KMS-11 (cell line): Measurements from ENCODE around the gene ABCD1.
"Not testable (repeated sequence)": the region's sequence is repeated elsewhere in the genome, so short reads cannot be mapped to it uniquely, and the experiment has no call there.

Experiments
- H2AFZ ChIP-seq: fragments of 200-600 bp; sonication (generic); 2 replicates; pipeline ENCODE4 v1.6.1; 2016; ENCODE audit warnings: antibody characterized with exemption, mixed run types, low read depth
- H3K27ac ChIP-seq: fragments of 200-600 bp; sonication (generic); 2 replicates; pipeline ENCODE4 v1.6.1; 2016; ENCODE audit warnings: mild to moderate bottlenecking, mixed run types
- H3K27me3 ChIP-seq: fragments of 200-600 bp; sonication (generic); 2 replicates; pipeline ENCODE4 v1.6.1; 2017; ENCODE audit warnings: mild to moderate bottlenecking, low read depth, mixed run types, moderate library complexity; ENCODE audit not compliant: insufficient read depth
- H3K36me3 ChIP-seq: fragments of 200-600 bp; sonication (generic); 2 replicates; pipeline ENCODE4 v1.6.1; 2017; ENCODE audit warnings: mild to moderate bottlenecking, mixed run types; ENCODE audit not compliant: insufficient read depth
- H3K4me1 ChIP-seq: fragments of 200-600 bp; sonication (generic); 2 replicates; pipeline ENCODE4 v1.6.1; 2016; ENCODE audit warnings: mild to moderate bottlenecking, low read depth, mixed run types; ENCODE audit not compliant: poor library complexity, severe bottlenecking
- H3K4me2 ChIP-seq: fragments of 200-600 bp; sonication (generic); 2 replicates; pipeline ENCODE4 v1.7.0; 2016; ENCODE audit warnings: mild to moderate bottlenecking, mixed run types
- H3K4me3 ChIP-seq: fragments of 200-600 bp; sonication (generic); IDR thresholded peaks from 2 replicates; pipeline ENCODE4 v1.6.1; 2017; ENCODE audit warnings: low read depth, low read length, mixed read lengths; ENCODE audit not compliant: insufficient read depth
- H3K79me2 ChIP-seq: fragments of 200-600 bp; sonication (generic); 2 replicates; pipeline ENCODE4 v1.6.1; 2016; ENCODE audit warnings: low read depth, mixed run types; ENCODE audit not compliant: insufficient read depth
- H3K9ac ChIP-seq: fragments of 200-600 bp; sonication (generic); 2 replicates; pipeline ENCODE4 v1.6.1; 2016; ENCODE audit warnings: mild to moderate bottlenecking, mixed run types
- H4K20me1 ChIP-seq: fragments of 200-600 bp; sonication (generic); 2 replicates; pipeline ENCODE4 v1.6.1; 2016; ENCODE audit warnings: mild to moderate bottlenecking, mixed run types; ENCODE audit not compliant: insufficient read depth
- CTCF ChIP-seq: fragments of 200-600 bp; sonication (generic); conservative IDR thresholded peaks from 2 replicates; pipeline ENCODE4 v1.6.1; 2017; ENCODE audit warnings: low read depth, mild to moderate bottlenecking, antibody characterized with exemption, low read length, moderate library complexity, mixed read lengths

Gene ABCD1

GRCh38 chrX:153701706-153702105, 22.9 kb upstream of the ABCD1 start:
- H4K20me1 ChIP-seq: no peaks in the 10 kb centered on the region
- no peak overlapping the region for H3K4me3 ChIP-seq
- no peak overlapping the region for H2AFZ ChIP-seq
- H3K36me3 ChIP-seq: no peaks in the 10 kb centered on the region
- H3K4me1 ChIP-seq: no peaks in the 10 kb centered on the region
- no peak overlapping the region for H3K4me2 ChIP-seq
- no peaks in the 10 kb centered on the region for H3K79me2 ChIP-seq
- no peak for TF ChIP-seq CTCF
- no peaks in the 10 kb centered on the region for H3K27me3 ChIP-seq
- H3K9ac ChIP-seq: no peak overlapping the region
- no peak overlapping the region for H3K27ac ChIP-seq

- H3K9ac ChIP-seq: no peak overlapping the region
- H3K4me3 ChIP-seq: no peak overlapping the region
- no peaks in the 10 kb centered on the region for H4K20me1 ChIP-seq
- no peaks in the 10 kb centered on the region for H3K79me2 ChIP-seq
- H3K27ac ChIP-seq: no peak overlapping the region
- H2AFZ ChIP-seq: no peak overlapping the region
- H3K27me3 ChIP-seq: no peaks in the 10 kb centered on the region
- TF ChIP-seq CTCF: no peak
- no peaks in the 10 kb centered on the region for H3K4me1 ChIP-seq
- no peak overlapping the region for H3K4me2 ChIP-seq
- H3K36me3 ChIP-seq: no peaks in the 10 kb centered on the region
Observed at GRCh38 chrX:153702336-153703035, 22.2 kb upstream of the ABCD1 start.

- no peaks in the 10 kb centered on the region for H3K79me2 ChIP-seq
- no peak overlapping the region for H3K4me2 ChIP-seq
- H3K4me3 ChIP-seq: no peak overlapping the region
- no peaks in the 10 kb centered on the region for H3K36me3 ChIP-seq
- no peaks in the 10 kb centered on the region for H3K4me1 ChIP-seq
- no peaks in the 10 kb centered on the region for H3K27me3 ChIP-seq
- H3K9ac ChIP-seq: no peak overlapping the region
- no peak for TF ChIP-seq CTCF
- H4K20me1 ChIP-seq: no peaks in the 10 kb centered on the region
- H3K27ac ChIP-seq: no peak overlapping the region
- no peak overlapping the region for H2AFZ ChIP-seq
Observed at GRCh38 chrX:153703036-153703370, 21.7 kb upstream of the ABCD1 start.

- H2AFZ ChIP-seq: no peak overlapping the region
- H3K27me3 ChIP-seq: no peaks in the 10 kb centered on the region
- H3K79me2 ChIP-seq: no peaks in the 10 kb centered on the region
- H3K4me1 ChIP-seq: no peaks in the 10 kb centered on the region
- no peak overlapping the region for H3K4me3 ChIP-seq
- TF ChIP-seq CTCF: no peak
- no peaks in the 10 kb centered on the region for H4K20me1 ChIP-seq
- no peaks in the 10 kb centered on the region for H3K36me3 ChIP-seq
- no peak overlapping the region for H3K27ac ChIP-seq
- no peak overlapping the region for H3K4me2 ChIP-seq
- no peak overlapping the region for H3K9ac ChIP-seq
Observed at GRCh38 chrX:153704021-153704526, 20.6 kb upstream of the ABCD1 start.

- H2AFZ ChIP-seq, H3K27me3 ChIP-seq, H3K4me2 ChIP-seq, H3K9ac ChIP-seq, H3K4me1 ChIP-seq, H4K20me1 ChIP-seq, H3K27ac ChIP-seq, H3K79me2 ChIP-seq, H3K4me3 ChIP-seq, H3K36me3 ChIP-seq: not testable (repeated sequence)
Observed at GRCh38 chrX:153704631-153705402, 19.8 kb upstream of the ABCD1 start.

GRCh38 chrX:153705403-153706060, 19.1 kb upstream of the ABCD1 start:
- H2AFZ ChIP-seq, H3K36me3 ChIP-seq, H4K20me1 ChIP-seq, H3K9ac ChIP-seq, H3K4me1 ChIP-seq, H3K27ac ChIP-seq, H3K27me3 ChIP-seq, H3K4me2 ChIP-seq, H3K4me3 ChIP-seq, H3K79me2 ChIP-seq: not testable (repeated sequence)
